SU-DHL-6 (cell line): Measurements from ENCODE around the gene ATF6.

Experiments
- H2AFZ ChIP-seq: fragments of 200-600 bp; sonication (generic); 2 replicates; pipeline ENCODE4 v1.6.1; 2014; ENCODE audit warnings: low read depth, mild to moderate bottlenecking, moderate library complexity, mixed read lengths, antibody characterized with exemption, low read length; ENCODE audit not compliant: severe bottlenecking
- H3F3A ChIP-seq: fragments of 200-600 bp; shearing (Covaris generic); 2 replicates; pipeline ENCODE4 v1.6.0; 2016; ENCODE audit warnings: antibody characterized with exemption, mild to moderate bottlenecking; ENCODE audit not compliant: insufficient read depth
- H3K27ac ChIP-seq: fragments of 200-600 bp; sonication (generic); 2 replicates; pipeline ENCODE4 v1.5.1; 2016; ENCODE audit warnings: low read depth, mild to moderate bottlenecking, low read length, moderate library complexity, mixed read lengths
- H3K27me3 ChIP-seq: fragments of 200-600 bp; sonication (generic), shearing (Covaris generic); 2 replicates; pipeline ENCODE4 v1.6.0; 2014; ENCODE audit warnings: mild to moderate bottlenecking, low read length
- H3K36me3 ChIP-seq: fragments of 200-600 bp; sonication (generic); 2 replicates; pipeline ENCODE4 v1.6.1; 2014; ENCODE audit warnings: mild to moderate bottlenecking, low read length, mixed read lengths
- H3K4me2 ChIP-seq: fragments of 300-600, 200-600 bp; shearing (Covaris generic), sonication (generic); 2 replicates; pipeline ENCODE4 v1.6.0; 2014; ENCODE audit warnings: low read length, low read depth, mild to moderate bottlenecking; ENCODE audit not compliant: poor library complexity, severe bottlenecking
- H3K4me3 ChIP-seq: fragments of 200-600 bp; sonication (generic); 2 replicates; pipeline ENCODE4 v1.5.1; 2014; ENCODE audit warnings: antibody characterized with exemption, low read length, mild to moderate bottlenecking, mixed read lengths; ENCODE audit not compliant: insufficient read depth, poor library complexity, severe bottlenecking
- H3K79me2 ChIP-seq: fragments of 200-600 bp; sonication (generic); 2 replicates; pipeline ENCODE4 v1.6.1; 2014; ENCODE audit warnings: mild to moderate bottlenecking, low read length, moderate library complexity; ENCODE audit not compliant: insufficient read depth
- H3K9ac ChIP-seq: fragments of 200-600 bp; sonication (generic); 2 replicates; pipeline ENCODE4 v1.7.0; 2014; ENCODE audit warnings: mild to moderate bottlenecking, low read length
- H3K9me2 ChIP-seq: fragments of 200-600 bp; sonication (generic); replicated peaks from 2 replicates; pipeline ENCODE4 v1.6.1; 2014; ENCODE audit warnings: low read length; ENCODE audit not compliant: insufficient read depth
- H3K9me3 ChIP-seq: fragments of 200-600 bp; sonication (generic); 2 replicates; pipeline ENCODE4 v1.6.1; 2014; ENCODE audit warnings: low read length, mixed read lengths; ENCODE audit not compliant: insufficient read depth
- H4K20me1 ChIP-seq: fragments of 200-600 bp; sonication (generic); 2 replicates; pipeline ENCODE4 v1.6.1; 2014; ENCODE audit warnings: low read depth, mild to moderate bottlenecking, antibody characterized with exemption, low read length, moderate library complexity, mixed read lengths
- EZH2phosphoT487 ChIP-seq: fragments of 200-600 bp; sonication (generic), shearing (Covaris generic); conservative IDR thresholded peaks from 2 replicates; pipeline ENCODE4 v1.6.1; 2018; ENCODE audit warnings: mild to moderate bottlenecking, antibody characterized with exemption, low read length, moderate library complexity, mixed read lengths
- TF ChIP-seq, protein P1 (sequence below): fragments of 200-600 bp; sonication (generic); IDR thresholded peaks from one replicate; pipeline ENCODE4 v1.5.1; 2017; ENCODE audit warnings: antibody characterized with exemption, mild to moderate bottlenecking, low read length, moderate library complexity; ENCODE audit not compliant: insufficient read depth, poor library complexity, severe bottlenecking

The ATF6 gene

GRCh38 chr1:161929137-161929536 lies 163.0 kb downstream of the ATF6 start:
- no peak overlapping the region for H3K4me3 ChIP-seq
- H3K9me3 ChIP-seq: no peaks in the 10 kb centered on the region
- no peak overlapping the region for H3K9ac ChIP-seq
- no peak overlapping the region for H3K27ac ChIP-seq
- H4K20me1 ChIP-seq: no peaks in the 10 kb centered on the region
- H3K9me2 ChIP-seq: no peaks in the 10 kb centered on the region
- no peaks in the 10 kb centered on the region for H3K36me3 ChIP-seq
- no peaks in the 10 kb centered on the region for H3K27me3 ChIP-seq
- H3K79me2 ChIP-seq: no peaks in the 10 kb centered on the region
- TF ChIP-seq, protein P1, sequence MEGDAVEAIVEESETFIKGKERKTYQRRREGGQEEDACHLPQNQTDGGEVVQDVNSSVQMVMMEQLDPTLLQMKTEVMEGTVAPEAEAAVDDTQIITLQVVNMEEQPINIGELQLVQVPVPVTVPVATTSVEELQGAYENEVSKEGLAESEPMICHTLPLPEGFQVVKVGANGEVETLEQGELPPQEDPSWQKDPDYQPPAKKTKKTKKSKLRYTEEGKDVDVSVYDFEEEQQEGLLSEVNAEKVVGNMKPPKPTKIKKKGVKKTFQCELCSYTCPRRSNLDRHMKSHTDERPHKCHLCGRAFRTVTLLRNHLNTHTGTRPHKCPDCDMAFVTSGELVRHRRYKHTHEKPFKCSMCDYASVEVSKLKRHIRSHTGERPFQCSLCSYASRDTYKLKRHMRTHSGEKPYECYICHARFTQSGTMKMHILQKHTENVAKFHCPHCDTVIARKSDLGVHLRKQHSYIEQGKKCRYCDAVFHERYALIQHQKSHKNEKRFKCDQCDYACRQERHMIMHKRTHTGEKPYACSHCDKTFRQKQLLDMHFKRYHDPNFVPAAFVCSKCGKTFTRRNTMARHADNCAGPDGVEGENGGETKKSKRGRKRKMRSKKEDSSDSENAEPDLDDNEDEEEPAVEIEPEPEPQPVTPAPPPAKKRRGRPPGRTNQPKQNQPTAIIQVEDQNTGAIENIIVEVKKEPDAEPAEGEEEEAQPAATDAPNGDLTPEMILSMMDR: no peak
- no peak for TF ChIP-seq EZH2phosphoT487
- H3F3A ChIP-seq: no peaks in the 10 kb centered on the region
- H3K4me2 ChIP-seq: no peak overlapping the region
- H2AFZ ChIP-seq: no peak overlapping the region

GRCh38 chr1:161930064-161930463 lies 163.9 kb downstream of the ATF6 start:
- H3K9me2 ChIP-seq: no peaks in the 10 kb centered on the region
- no peaks in the 10 kb centered on the region for H3K9me3 ChIP-seq
- H4K20me1 ChIP-seq: no peaks in the 10 kb centered on the region
- H3F3A ChIP-seq: no peaks in the 10 kb centered on the region
- H3K79me2 ChIP-seq: no peaks in the 10 kb centered on the region
- H3K27ac ChIP-seq: no peak overlapping the region
- H2AFZ ChIP-seq: no peak overlapping the region
- H3K9ac ChIP-seq: no peak overlapping the region
- H3K36me3 ChIP-seq: no peaks in the 10 kb centered on the region
- TF ChIP-seq, protein P1: no peak
- no peak for TF ChIP-seq EZH2phosphoT487
- H3K27me3 ChIP-seq: no peaks in the 10 kb centered on the region
- no peak overlapping the region for H3K4me2 ChIP-seq
- no peak overlapping the region for H3K4me3 ChIP-seq

- Histone ChIP-seq H3K9me2 (no peaks in the 10 kb centered on the region), H3F3A (no peaks in the 10 kb centered on the region), H3K79me2 (no peaks in the 10 kb centered on the region), H3K27me3 (no peaks in the 10 kb centered on the region), H3K9me3 (no peaks in the 10 kb centered on the region), H3K4me3 (no peak overlapping the region), H3K27ac (no peak overlapping the region), H4K20me1 (no peaks in the 10 kb centered on the region), H3K9ac (no peak overlapping the region), H3K36me3 (no peaks in the 10 kb centered on the region), H3K4me2 (no peak overlapping the region), H2AFZ (no peak overlapping the region)
- TF ChIP-seq, protein P1: no peak
- no peak for TF ChIP-seq EZH2phosphoT487
Measured at GRCh38 chr1:161932668-161933067, 166.5 kb downstream of the ATF6 start.
